Activated CD8-positive, alpha-beta memory T cell treated with anti-CD3 and anti-CD28 coated beads for 24 hours (primary cell): ENCODE data around the gene RUNDC3A.
A peak's percentile ranks its signal among the peaks of the same experiment; 100 is the strongest.

Experiments used
- DNase-seq: peaks from one replicate; pipeline ENCODE4 v3.0.0-alpha.2; 2020

RUNDC3A gene

GRCh38 chr17:44284024-44284400 lies 24.4 kb upstream of the RUNDC3A start:
- no peak for DNase-seq

GRCh38 chr17:44287651-44288050 lies 20.8 kb upstream of the RUNDC3A start:
- no peak for DNase-seq

GRCh38 chr17:44293509-44294226 lies 14.7 kb upstream of the RUNDC3A start:
- no peak for DNase-seq

- no peak for DNase-seq
Observed at GRCh38 chr17:44297975-44298374, 10.4 kb upstream of the RUNDC3A start.

GRCh38 chr17:44304651-44305050 lies 3.8 kb upstream of the RUNDC3A start:
- DNase-seq: no peak

- no peak for DNase-seq
Observed at GRCh38 chr17:44307387-44308186, 814 bp upstream of the RUNDC3A start.

- DNase-seq: no peak
Observed at GRCh38 chr17:44308865-44309264, 464 bp downstream of the RUNDC3A start.

GRCh38 chr17:44309472-44309871 lies 1.1 kb downstream of the RUNDC3A start:
- no peak for DNase-seq

- DNase-seq: no peak
Observed at GRCh38 chr17:44310188-44310587, 1.8 kb downstream of the RUNDC3A start.

GRCh38 chr17:44310609-44311376 lies 2.4 kb downstream of the RUNDC3A start:
- no peak for DNase-seq

GRCh38 chr17:44311562-44312181 lies 3.3 kb downstream of the RUNDC3A start:
- DNase-seq: no peak

- no peak for DNase-seq
Observed at GRCh38 chr17:44312396-44313104, 4.1 kb downstream of the RUNDC3A start.

- no peak for DNase-seq
Observed at GRCh38 chr17:44314031-44314430, 5.6 kb downstream of the RUNDC3A start.

GRCh38 chr17:44314524-44314868 lies 6.1 kb downstream of the RUNDC3A start:
- no peak for DNase-seq

GRCh38 chr17:44314869-44315661 lies 6.7 kb downstream of the RUNDC3A start:
- DNase-seq: peak; percentile 74

- DNase-seq: no peak
Observed at GRCh38 chr17:44315760-44316731, 7.6 kb downstream of the RUNDC3A start.

GRCh38 chr17:44317545-44317944 lies 9.1 kb downstream of the RUNDC3A start:
- no peak for DNase-seq

GRCh38 chr17:44318077-44318892 lies 9.9 kb downstream of the RUNDC3A start:
- DNase-seq: no peak

GRCh38 chr17:44320066-44320465 lies 11.7 kb downstream of the RUNDC3A start:
- DNase-seq: no peak
